GM12874 (cell line): ENCODE data around the gene FHOD3.

Experiments
- TF ChIP-seq, protein P1 (sequence below): IDR thresholded peaks from 2 replicates; pipeline ENCODE4 v1.5.1; 2011; ENCODE audit warnings: low read depth, mild to moderate bottlenecking, control low read depth, low read length, moderate library complexity; ENCODE audit not compliant: insufficient read depth

The FHOD3 gene

DNA sequence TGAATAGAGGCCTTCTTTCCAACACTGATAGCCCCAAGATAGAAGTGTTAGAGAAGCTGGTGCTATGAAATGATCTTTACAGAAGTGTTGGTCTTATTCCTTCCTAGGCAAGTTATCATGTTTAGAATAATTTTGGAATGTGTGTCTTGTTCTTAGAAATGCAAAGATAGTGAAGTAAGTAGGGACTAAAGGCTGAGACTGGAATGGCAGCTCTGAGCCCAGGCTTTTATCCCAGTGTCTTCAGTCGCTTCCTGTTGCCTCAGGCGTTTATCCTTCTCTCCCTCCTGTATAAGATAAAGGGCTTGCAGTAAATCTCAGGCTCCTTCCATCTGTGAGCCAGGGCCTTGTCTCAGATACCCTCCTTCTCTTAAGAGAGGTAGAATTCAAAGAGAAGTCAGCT is 313.1 kb downstream of the FHOD3 start:
- TF ChIP-seq, protein P1, sequence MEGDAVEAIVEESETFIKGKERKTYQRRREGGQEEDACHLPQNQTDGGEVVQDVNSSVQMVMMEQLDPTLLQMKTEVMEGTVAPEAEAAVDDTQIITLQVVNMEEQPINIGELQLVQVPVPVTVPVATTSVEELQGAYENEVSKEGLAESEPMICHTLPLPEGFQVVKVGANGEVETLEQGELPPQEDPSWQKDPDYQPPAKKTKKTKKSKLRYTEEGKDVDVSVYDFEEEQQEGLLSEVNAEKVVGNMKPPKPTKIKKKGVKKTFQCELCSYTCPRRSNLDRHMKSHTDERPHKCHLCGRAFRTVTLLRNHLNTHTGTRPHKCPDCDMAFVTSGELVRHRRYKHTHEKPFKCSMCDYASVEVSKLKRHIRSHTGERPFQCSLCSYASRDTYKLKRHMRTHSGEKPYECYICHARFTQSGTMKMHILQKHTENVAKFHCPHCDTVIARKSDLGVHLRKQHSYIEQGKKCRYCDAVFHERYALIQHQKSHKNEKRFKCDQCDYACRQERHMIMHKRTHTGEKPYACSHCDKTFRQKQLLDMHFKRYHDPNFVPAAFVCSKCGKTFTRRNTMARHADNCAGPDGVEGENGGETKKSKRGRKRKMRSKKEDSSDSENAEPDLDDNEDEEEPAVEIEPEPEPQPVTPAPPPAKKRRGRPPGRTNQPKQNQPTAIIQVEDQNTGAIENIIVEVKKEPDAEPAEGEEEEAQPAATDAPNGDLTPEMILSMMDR: no peak

DNA sequence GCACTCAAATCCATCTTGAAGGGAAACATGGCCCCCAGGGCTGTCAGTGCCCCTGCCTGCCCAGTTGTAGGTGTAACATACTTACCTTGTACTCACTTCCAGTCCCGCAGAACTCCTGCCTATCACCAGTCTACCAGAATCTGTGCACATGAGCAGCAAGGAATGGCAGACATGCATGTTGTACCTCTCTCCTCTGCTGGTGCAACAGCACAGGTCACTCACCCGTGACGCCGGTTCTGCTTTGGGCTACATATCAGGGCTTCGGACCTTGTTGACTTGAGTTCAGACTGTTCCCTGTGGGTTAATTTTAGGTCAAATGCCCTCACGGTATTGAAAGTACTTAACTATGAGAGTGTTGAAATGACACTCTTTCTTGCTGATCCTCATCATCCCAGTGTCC is 315.6 kb downstream of the FHOD3 start:
- TF ChIP-seq, protein P1: no peak

DNA sequence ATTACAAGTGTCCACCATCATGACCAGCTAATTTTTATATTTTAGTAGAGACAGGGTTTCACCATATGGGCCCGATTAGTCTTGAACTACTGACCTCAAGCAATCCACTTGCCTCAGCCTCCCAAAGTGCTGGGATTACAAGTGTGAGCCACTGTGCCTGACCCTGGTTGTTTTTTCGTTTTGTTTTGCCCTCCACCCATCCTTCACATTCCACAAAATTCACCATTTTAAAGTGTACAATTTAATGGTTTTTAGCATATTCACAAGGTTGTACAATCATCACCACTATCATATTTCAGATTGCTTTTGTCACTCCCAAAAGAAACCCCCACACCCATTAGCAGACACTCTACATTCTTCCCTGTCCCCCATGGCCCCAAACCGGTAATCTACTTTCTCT is 316.3 kb downstream of the FHOD3 start:
- TF ChIP-seq, protein P1: no peak

DNA sequence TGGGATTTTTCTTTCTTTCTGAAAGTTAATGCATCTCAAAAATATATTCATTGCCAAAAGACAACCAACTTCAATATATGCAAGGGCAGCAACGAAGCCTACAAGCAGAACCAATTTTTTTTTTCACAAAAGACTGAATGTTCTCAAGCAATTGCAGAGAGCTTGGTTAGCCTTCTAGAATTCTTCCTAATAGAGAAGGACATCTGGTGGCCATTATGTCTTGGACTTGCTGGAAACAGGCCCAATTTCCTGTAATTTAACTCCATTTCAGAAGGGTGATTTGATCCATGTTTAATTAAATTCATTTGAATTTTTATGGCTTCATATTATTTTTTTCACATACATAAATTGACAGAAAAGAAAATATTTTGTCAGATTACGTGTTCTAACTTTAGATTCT is 323.3 kb downstream of the FHOD3 start:
- TF ChIP-seq, protein P1: no peak

DNA sequence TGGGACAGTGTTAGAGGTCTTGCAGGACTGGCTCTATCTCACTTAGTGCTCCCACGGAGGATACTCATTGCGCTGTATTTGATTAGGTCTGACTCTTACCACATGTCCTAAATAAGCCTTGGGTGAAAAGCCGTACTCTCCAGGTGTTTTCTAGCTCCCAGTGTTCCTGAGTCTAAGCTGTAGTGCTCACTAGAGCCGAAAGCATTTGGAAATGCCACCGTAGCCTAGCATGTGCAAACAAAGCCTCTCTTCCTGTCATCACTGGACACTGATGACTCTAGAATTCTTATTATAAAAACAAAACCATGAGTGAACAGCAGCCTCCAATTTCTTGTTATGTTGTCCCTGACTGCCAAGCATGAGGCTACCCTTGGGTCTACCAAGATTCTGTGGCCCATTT is 325.1 kb downstream of the FHOD3 start:
- TF ChIP-seq, protein P1: no peak

DNA sequence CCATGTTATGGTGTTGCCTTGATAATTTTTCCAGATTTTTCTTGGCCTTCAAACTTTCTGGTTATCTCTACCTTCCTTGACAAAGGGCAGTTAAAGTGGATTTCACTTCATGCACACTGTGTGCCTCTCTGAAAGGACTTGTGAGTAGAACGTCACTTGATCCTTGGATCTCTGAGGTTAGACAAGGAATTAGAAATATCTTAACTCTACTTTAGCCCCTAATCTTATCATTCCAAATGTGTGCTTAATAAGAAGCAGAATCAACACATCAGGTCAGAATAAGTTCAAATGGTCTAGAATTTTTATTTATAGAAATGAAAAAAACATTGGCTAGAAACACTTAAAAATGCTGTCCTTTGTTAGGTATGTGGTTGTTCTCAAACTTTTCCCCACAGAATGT is 325.6 kb downstream of the FHOD3 start:
- TF ChIP-seq, protein P1: no peak

DNA sequence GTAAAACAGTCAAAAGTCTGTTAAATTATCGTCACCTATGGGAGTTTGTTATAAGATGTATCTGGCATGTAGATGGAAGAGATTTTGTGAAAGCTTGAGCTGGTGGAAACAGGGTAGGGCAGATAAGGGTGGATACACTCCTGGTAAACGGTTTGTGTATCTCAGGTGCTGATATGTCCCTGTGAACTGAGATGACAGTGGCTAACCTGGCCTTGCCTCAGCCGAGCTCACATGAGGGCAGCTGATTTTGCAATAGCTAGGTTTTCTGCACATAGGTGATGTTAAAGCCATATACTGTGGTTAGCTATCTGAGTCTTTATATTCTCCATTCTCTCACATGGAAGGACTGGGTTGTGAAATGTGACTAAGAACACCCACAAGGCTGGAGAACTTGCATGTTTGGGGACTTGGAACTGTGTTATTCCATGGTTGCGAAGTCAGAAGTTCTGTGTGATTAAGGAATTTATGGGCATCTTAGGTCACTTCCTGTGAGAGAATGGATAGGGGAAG is 326.2 kb downstream of the FHOD3 start:
- TF ChIP-seq, protein P1: no peak

DNA sequence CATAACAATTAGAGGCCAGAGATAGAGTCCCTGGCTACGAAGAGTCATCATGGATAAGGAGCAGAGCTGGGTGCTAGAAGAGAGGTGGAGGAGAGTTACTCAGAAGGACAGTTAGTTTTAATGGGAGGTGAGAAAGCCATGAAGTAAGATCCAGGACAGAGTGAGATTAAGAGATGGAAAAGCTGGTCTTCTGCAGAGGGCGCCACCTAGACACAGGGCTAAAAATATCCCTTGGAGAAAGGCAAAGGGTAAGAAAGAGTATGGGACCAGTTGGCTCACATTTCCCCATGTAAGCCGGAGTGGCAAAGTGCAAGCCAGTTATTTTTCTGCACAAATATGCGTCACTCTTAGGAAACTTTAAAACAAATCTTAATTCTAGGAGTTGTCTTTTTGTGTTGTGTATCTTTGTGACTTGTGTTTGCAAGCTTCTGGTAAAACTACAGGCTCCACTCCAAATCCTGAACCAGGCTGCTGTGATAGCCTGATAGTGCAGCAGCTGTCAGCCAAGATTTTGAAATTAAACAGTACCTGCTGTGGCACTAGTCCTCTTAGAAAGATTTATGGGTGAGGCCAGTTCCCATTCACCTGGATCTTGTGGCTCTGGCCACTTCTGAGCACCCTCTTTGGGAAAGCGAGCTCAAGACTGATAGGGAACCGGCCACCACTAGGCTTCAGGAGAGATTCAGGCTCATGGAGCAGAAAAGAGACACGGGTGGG is 327.1 kb downstream of the FHOD3 start:
- TF ChIP-seq, protein P1: no peak
